Glomerular visceral epithelial cell (primary cell): ENCODE measurements around the gene CMSS1.
"Not testable (repeated sequence)": the region's sequence is repeated elsewhere in the genome, so short reads cannot be mapped to it uniquely, and the experiment has no call there.

Experiments
- DNase-seq: peaks from one replicate; pipeline ENCODE4 v3.0.0-alpha.2; 2016; ENCODE audit errors: extremely low spot score

CMSS1 gene

GRCh38 chr3:99817047-99817436, 620 bp upstream of the CMSS1 start:
- peak; percentile 11 for DNase-seq

DNA sequence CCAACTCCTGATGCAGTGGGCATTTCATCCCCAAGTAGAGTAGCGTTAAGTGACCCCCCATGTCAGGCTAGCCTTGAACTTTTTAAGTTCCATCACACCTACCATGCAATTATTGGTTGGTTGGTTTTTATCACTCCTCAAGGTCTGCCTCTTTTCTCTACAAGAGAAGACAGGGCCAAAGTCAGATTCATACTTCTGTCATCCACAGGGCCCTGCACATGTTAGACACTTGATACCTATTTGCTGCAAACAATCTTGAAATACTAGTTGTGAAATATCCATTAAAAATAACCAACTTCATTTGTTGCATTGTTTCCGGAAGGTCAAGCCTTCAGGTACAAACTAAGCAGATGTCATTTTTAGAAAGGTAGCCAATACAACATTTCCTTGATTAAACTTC, 1.2 kb downstream of the CMSS1 start:
- DNase-seq, result no peak

DNA sequence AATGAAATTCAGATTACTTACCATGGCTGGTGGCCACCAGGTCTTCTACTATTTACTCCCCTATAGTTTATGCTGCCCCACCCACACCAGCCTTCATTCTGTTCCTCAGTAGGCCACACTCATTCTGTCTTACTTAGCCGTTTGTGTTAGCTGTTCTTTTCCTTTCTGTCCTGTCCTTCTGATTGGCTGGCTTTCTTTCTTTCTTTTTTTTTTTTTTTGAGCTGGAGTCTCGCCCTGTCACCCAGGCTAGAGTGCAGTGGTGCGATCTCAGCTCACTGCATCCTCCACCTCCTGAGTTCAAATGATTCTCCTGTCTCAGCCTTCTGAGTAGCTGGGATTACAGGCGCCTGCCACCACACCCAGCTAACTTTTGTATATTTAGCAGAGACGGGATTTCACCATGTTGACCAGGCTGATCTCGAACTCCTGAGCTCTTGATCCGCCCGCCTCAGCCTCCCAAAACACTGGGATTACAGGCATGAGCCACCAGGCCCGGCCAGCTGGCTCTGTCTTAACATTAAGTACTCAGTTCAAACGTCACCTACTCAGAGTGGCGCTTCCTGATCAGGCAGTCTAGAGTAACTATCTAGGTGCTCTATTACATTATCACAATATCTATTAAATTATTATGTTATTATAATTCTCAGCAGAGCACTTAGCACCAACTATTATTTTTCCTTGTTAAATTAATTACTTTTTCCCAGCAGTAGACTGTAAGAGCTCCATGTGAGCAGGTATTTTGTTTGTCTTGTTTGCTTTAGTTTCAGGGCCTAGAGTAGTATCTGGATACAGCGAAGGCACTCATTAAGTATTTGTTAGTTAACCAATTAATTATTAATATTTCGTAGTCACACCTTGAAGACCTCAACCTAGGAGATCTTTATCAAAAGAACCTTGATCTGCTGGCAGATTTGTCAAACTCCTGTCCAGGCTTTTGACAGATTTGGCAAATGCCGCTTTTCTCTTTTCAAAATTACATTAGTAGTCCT, 6.4 kb downstream of the CMSS1 start:
- no peak for DNase-seq

- peak; percentile 9 for DNase-seq
Measured at GRCh38 chr3:99825004-99825640, 7.5 kb downstream of the CMSS1 start.

GRCh38 chr3:99829844-99830243, 12.2 kb downstream of the CMSS1 start:
- no peak for DNase-seq

- no peak for DNase-seq
Measured at GRCh38 chr3:99833617-99834205, 16.0 kb downstream of the CMSS1 start.

DNA sequence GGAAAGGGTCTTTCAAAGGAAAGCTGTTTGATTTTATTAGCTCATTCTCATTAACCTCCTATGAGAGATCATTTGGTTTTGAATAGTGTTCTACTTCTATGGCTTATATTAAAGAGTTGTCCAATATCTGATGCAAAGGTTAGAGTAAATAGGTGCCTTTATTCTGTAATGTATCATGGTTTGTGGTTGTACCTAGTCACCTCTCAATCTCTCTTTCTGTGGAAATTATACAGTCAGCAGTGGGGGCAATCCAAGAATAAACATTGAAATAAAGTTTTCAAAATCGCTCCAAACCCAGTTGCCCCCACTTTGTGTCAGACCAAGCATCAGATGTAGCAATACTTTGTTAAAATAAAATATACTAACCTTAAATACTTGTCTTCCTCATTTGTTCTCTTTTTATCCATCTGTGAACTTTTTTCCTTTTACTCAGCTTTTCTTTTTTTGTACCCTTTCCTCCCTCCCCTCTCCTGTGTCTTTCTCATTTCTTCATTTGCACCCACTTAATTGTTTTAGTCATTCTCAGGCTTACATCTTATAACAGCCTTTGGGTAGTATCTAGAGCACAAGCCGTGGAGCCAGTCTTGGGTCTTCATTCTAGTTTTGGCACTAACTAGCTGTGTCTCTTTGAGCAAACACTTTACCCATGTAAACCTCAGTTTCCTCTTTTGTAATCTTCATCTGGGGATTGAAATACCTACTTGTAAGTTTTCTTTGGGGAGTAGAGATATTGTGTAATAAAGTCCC, 16.7 kb downstream of the CMSS1 start:
- DNase-seq, result no peak

DNA sequence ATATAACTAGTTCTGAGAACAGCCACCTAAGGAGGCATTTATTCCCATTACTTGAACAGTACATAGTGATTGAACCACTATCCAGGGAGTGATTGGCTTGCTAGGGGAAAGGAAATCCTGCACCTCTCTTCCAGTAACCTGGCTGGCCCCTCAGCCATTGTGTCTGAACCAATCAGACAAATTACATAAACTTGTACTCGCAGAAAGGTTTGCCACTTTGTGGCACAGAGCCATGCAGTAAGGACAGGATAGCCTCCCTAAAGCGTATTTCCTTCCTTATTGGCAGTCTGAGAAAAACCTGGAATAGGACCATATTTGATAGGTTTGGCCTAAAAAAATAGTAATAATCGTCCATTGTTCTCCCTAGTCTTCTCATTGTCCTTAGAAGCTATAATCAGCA, 19.0 kb downstream of the CMSS1 start:
- DNase-seq, result no peak

DNA sequence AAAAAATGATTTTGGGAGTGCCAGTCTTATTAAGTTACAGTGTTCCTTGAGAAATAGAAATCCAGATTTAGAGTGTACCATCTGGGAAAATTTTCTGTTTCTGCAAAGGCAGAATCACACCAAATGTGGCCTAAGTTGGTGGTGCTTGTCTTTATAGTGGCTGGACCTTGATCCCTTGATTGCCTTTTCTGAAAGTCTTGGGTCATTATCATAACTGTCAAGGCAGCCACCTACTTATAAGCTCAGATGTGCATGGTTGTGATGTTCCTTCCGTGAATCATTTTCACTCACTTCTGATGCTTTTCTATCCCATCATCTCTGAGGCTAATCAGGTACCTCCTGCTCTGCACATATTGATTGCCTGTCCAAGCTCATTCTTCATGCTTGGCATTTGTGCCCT, 20.1 kb downstream of the CMSS1 start:
- no peak for DNase-seq

DNA sequence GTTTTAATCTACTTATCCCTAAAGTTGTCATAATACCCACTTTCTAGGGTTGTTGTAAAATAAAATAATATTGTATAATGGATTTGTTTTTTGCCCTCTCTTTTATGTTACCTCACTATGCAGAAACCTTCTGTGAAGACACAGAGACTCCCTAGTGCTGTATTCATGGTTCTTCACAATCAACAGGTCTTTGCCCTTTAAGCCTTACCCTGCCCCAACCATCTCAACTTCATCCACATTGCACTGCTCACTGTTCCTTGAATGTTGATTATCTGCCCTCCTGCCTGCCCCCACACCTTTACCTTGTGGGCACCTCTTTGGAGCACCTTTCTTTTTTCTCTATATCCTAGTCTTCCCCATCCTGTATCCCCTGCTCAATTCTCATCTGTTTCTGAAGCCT, 21.1 kb downstream of the CMSS1 start:
- DNase-seq, result no peak

- DNase-seq, result no peak
Measured at GRCh38 chr3:99839613-99840012, 22.0 kb downstream of the CMSS1 start.

DNA sequence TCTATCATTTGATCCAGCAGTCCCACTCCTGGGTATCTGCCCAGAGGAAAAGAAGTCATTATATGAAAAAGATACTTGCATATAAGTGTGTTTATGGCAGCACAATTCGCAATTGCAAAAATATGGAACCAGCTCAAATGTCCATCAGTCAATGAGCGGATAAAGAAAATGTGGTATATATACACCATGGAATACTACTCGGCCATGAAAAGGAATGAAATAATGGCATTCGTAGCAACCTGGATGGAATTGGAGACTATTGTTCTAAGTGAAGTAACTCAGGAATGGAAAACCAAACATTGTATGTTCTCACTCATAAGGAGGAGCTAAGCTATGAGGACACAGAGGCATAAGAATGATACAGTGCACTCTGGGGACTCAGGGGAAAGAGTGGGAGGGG, 24.3 kb downstream of the CMSS1 start:
- not testable (repeated sequence) for DNase-seq

- peak; percentile 60 for DNase-seq
Measured at GRCh38 chr3:99842826-99843589, 25.3 kb downstream of the CMSS1 start.

GRCh38 chr3:99843590-99844258, 26.1 kb downstream of the CMSS1 start:
- no peak for DNase-seq

DNA sequence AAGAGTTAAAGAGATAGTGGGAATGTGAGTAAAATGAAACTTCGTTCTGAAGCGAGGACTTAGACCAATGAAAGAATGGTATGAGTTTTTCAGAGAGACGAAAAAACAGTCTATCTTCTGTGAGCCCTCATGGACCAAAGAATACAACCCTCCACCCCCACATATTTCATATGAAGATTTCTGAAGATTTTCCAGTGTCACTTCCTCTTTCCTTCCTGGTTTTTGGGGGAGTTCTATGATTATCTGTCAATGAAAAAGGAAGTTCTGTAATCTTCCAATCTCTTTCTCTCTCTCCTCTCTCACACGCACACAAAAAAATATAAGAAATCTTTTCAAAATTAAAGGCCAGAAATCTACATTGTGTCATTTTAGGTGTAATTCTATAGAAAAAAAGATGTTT, 27.7 kb downstream of the CMSS1 start:
- no peak for DNase-seq

DNA sequence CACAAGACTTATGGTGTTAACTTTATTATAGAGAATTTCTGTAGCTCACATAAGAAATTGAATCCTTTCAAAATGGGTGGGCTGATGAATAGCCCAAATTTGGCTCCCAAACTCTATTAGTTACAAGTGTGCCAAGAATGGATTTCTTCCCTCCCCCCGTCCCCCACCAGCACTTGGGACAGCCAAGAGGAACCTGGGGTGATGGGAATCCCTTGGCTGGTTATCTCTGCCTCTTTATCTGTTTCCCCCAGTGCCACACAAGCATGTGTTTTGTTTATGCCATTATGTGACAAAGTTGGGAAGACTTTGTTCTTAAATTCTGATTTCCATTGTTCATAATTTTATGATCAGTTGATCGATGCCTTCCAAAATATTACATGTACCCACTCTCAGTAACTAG, 28.3 kb downstream of the CMSS1 start:
- DNase-seq, result no peak

DNA sequence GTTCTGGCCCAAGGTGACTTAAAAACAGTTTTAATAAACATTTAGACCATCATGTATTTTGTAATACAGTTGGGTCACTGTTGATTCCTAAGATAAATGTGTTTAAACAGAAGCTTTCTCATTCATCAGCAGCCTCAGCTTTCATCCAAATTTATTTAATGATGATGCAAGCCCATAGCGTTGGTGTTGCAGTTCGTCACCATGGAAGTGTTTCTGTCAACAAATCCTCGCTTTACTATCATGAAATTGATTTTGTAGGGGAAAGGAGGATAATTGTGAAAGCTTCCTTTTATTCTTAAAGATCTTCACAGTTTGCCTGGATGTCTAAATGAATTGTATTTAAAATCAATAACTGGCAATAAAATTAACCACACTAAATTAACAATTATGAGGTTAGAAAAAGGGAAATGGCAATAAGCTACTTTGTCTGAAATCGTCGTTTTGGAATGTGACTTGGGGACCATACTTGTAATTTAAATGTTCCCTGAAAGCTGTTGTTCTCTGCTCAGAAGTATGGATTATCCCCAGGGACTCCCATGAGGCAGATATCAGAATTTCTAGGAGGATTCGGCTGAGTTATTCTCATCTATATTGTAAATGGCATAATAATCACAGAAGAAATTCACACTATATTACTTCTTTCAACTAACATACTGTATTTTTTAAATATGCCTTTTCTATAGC, 29.0 kb downstream of the CMSS1 start:
- DNase-seq, result no peak

DNA sequence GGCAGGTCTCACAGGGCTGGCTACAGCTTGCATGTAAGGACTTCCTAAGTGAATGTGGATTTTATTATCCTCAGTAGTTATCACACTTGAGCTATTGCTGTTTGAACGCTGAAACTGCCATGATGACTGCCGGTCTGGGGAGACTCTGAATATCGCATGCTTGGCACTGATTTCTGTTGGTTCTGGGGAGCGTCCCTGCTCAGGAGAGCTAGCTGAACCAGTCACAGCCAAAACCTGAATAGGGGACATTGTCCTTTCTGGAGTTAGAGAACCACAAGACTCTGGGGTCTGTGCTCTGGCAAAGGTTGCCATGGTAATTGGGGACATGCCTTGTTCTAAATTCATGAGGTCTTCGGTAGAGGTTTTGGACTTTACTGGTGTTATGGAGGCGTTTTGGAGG, 30.8 kb downstream of the CMSS1 start:
- no peak for DNase-seq

- no peak for DNase-seq
Measured at GRCh38 chr3:99850608-99851007, 32.9 kb downstream of the CMSS1 start.

GRCh38 chr3:99851955-99852354, 34.3 kb downstream of the CMSS1 start:
- DNase-seq, result no peak
